Measurements from ENCODE around the gene IRF4.

DNA sequence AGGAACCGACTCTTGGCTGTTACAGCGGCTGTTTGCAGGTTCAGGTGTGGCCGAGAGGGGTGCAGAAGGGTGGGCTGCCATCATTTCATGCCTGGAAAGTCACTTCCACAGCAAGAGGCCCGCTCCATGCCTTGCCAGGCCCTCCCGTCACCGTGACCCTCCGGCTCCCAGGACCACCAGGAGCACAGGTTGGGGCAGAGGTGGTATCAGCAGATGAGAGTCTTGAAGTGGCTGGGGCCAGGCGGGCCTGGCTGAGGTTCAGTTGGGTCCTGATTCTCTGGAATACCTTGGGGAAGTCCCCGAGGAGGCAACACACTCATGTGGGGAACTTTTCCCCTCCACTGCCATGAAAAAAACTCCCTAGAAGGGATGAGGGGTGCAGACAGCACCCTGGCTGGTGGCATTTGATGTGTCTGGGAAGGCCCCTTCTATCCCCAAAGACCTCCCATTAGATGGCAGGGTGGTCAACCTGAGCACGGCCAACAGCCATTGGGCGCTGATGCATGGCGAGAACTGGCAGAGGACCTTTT lies 34.2 kb upstream of the IRF4 start:
- TF ChIP-seq CTCF (IDR thresholded peaks at IDR 0.05; ENCODE audit: low read length) (no peak), EZH2phosphoT487 (IDR thresholded peaks at IDR 0.05; ENCODE audit: low read length) (no peak)

Data from MM.1S (cell line).